GM12872 (cell line): ENCODE data around the gene MYO3B.

ENCODE experiments used
- CTCF ChIP-seq: IDR thresholded peaks from 3 replicates; pipeline ENCODE4 v1.5.1; 2011; ENCODE audit warnings: low read depth, mild to moderate bottlenecking, low read length, moderate library complexity; ENCODE audit not compliant: insufficient read depth

MYO3B gene

DNA sequence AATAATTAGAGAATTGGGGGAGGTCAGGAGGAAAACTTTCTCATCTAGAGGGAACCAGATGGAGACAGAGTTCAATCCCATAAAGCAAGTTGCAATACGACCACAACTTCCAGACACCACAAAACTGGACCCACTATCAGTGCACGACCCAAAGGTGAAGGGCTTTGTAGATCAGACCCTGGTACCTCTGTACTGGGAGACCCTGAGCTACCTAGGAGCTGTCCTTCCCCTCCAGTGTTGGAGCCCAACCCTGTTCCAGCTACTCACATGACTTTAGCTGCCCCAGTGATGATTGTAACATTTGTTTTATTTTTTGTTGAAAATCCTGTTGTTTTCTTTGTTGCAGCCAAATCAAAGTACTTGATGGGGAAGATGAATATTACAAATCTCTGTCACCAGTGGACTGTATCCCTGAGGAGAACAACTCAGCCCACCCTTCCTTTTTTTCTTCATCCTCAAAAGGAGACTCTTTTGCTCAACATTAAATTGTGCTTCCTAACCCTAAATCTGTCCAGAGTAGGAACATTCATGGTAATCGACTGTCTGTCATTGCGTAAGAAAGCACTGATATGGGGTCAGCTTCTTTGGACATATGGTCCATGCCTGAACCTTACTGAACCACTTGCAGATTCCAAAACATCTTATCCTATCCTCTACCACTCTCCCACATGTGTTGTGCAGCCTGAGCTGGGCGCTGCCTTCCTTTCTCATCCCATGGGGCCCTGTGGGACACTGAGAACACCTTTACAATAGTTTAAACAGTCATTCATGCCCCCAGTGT, 474.9 kb downstream of the MYO3B start:
- TF ChIP-seq CTCF, result no peak

- TF ChIP-seq CTCF, result no peak
These were observed 478.7 kb downstream of the MYO3B start for GRCh38 chr2:170656669-170657068.

GRCh38 chr2:170660409-170660808, 482.5 kb downstream of the MYO3B start:
- no peak for TF ChIP-seq CTCF

GRCh38 chr2:170665743-170666142, 487.8 kb downstream of the MYO3B start:
- TF ChIP-seq CTCF, result no peak

GRCh38 chr2:170669909-170670308, 492.0 kb downstream of the MYO3B start:
- TF ChIP-seq CTCF, result no peak

DNA sequence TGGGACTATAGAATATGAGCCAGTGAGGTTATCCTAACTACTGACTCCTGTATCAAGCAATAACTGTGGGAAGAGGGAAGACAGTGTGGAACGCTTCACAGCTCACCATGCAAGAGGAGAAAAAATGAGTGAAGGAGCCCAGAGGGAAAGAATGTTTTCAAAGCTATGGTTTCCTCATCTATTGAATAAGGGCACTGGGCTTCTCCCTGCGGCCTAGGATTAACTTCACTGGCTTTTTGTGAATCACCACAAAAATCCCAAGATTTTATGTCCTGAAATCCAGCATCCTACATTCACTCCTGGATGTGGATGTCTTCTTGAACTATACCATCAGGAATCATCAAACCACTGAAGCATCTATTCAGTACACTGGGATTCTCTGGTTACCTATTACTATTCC, 492.7 kb downstream of the MYO3B start:
- TF ChIP-seq CTCF, result no peak

DNA sequence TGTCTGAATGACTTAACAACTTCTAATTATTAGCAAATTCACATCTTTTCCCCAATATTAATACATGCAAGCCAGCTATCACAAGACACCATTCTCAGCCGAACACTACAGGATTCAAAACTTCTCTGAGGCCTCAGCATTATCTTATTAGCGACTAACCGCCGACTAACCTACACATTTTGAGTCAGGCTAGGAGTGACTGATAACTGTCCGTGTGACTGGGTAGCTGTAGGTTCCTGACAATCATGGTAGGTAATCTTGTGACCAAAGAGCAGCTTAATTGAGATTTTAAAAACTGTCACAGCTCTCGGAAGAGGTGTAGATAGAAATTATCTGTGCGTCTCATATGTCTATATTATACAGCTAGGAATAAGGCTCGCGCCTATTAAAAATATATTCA, 493.1 kb downstream of the MYO3B start:
- no peak for TF ChIP-seq CTCF
